SK-N-SH (cell line): ENCODE results near the gene CLK2. TPM values are rescaled to one million over a fixed set of nuclear protein-coding genes. Genes with fewer than 3 reads are reported as not detected.

Experiments
- CTCF ChIA-PET: fragments of 300-600, 350-600 bp; formaldehyde crosslinking; extraction: SDS; loops from one replicate; lab custom pipeline; 2021; lab: Yijun Ruan, JAX
- POLR2A ChIA-PET: fragments of 350-600 bp; sonication (Branson Sonifier 250); formaldehyde crosslinking; extraction: SDS; loops from one replicate; lab custom pipeline; 2020; ENCODE audit warnings: antibody characterized with exemption, inconsistent platforms; lab: Yijun Ruan, JAX
- DNase-seq: peaks from one replicate; pipeline ENCODE4 v3.0.0; 2012
- H2AFZ ChIP-seq: fragments of 200-600 bp; sonication (generic); 2 replicates; pipeline ENCODE4 v1.8.1; 2016; ENCODE audit warnings: antibody characterized with exemption, mild to moderate bottlenecking, low read depth
- H3F3A ChIP-seq: fragments of 200-600 bp; sonication (generic); replicated peaks from 2 replicates; pipeline ENCODE3; 2016; ENCODE audit warnings: antibody characterized with exemption, mild to moderate bottlenecking; ENCODE audit not compliant: insufficient read depth
- H3K27ac ChIP-seq, 2 experiments: fragments of 200-500 bp in 1 of 2; fragments of 200-600 bp in 1 of 2; sonication (Bioruptor generic) in 1 of 2; sonication (generic), shearing (Covaris generic) in 1 of 2; 2 replicates each; pipeline versions ENCODE4 v1.5.1 to v1.6.1; 2014 to 2016; ENCODE audit warnings: low read depth in 2 of 2, inconsistent platforms in 1 of 2, low read length in 1 of 2, mild to moderate bottlenecking in 1 of 2, mixed read lengths in 1 of 2
- H3K27me3 ChIP-seq: fragments of 200-600 bp; sonication (generic), shearing (Covaris generic); 2 replicates; pipeline ENCODE4 v1.6.1; 2016; ENCODE audit warnings: mixed run types; ENCODE audit not compliant: insufficient read depth
- H3K36me3 ChIP-seq, 2 experiments: fragments of 200-500 bp in 1 of 2; fragments of 200-600 bp in 1 of 2; sonication (Bioruptor generic) in 1 of 2; sonication (generic) in 1 of 2; replicated peaks in 1 of 2; 2 replicates each; pipeline versions ENCODE3 to v1.5.1; 2014 to 2016; ENCODE audit warnings: low read length in 1 of 2, mild to moderate bottlenecking in 1 of 2; ENCODE audit not compliant: insufficient read depth in 2 of 2, control insufficient read depth in 1 of 2
- H3K4me1 ChIP-seq, 2 experiments: fragments of 200-500 bp in 1 of 2; fragments of 200-600 bp in 1 of 2; sonication (Bioruptor generic) in 1 of 2; sonication (generic), shearing (Covaris generic) in 1 of 2; 2 replicates each; pipeline versions ENCODE4 v1.5.1 to v1.6.1; 2014 to 2016; ENCODE audit warnings: low read depth in 1 of 2, low read length in 1 of 2, mixed run types in 1 of 2; ENCODE audit not compliant: insufficient read depth in 2 of 2, control insufficient read depth in 1 of 2
- H3K4me2 ChIP-seq: fragments of 200-600 bp; sonication (generic), shearing (Covaris generic); 2 replicates; pipeline ENCODE4 v1.6.1; 2017; ENCODE audit warnings: mixed run types
- H3K4me3 ChIP-seq, 2 experiments: fragments of 200-500 bp in 1 of 2; fragments of 200-600 bp in 1 of 2; sonication (Bioruptor generic) in 1 of 2; sonication (generic), shearing (Covaris generic) in 1 of 2; 2 replicates each; pipeline versions ENCODE4 v1.5.1 to v1.8.1; 2014 to 2016; ENCODE audit warnings: low read depth in 2 of 2, inconsistent platforms in 1 of 2, low read length in 1 of 2, mild to moderate bottlenecking in 1 of 2, mixed read lengths in 1 of 2, moderate library complexity in 1 of 2
- H3K79me2 ChIP-seq: fragments of 200-600 bp; sonication (generic); 2 replicates; pipeline ENCODE4 v1.8.1; 2017; ENCODE audit warnings: mild to moderate bottlenecking; ENCODE audit not compliant: insufficient read depth
- H3K9ac ChIP-seq: fragments of 200-600 bp; sonication (generic); 2 replicates; pipeline ENCODE4 v1.6.1; 2017; ENCODE audit warnings: mixed run types
- H3K9me2 ChIP-seq: fragments of 200-600 bp; sonication (generic); 2 replicates; pipeline ENCODE4 v1.6.1; 2017; ENCODE audit warnings: mixed run types
- H3K9me3 ChIP-seq: fragments of 200-600 bp; sonication (generic); 2 replicates; pipeline ENCODE4 v1.6.1; 2017; ENCODE audit warnings: mixed run types, mild to moderate bottlenecking, moderate library complexity
- H4K20me1 ChIP-seq: fragments of 200-600 bp; sonication (generic); 2 replicates; pipeline ENCODE4 v1.6.1; 2017; ENCODE audit warnings: mild to moderate bottlenecking, mixed run types; ENCODE audit not compliant: insufficient read depth
- CHD2 ChIP-seq: fragments of 150-350 bp; IDR thresholded peaks from 2 replicates; pipeline ENCODE4 v1.6.1; 2018; ENCODE audit warnings: low read length; ENCODE audit not compliant: partially characterized antibody
- CTCF ChIP-seq: fragments of 200-600 bp; sonication (generic); IDR thresholded peaks from 2 replicates; pipeline ENCODE4 v1.6.1; 2017; ENCODE audit warnings: antibody characterized with exemption, mild to moderate bottlenecking, moderate library complexity
- ELF1 ChIP-seq: IDR thresholded peaks from 2 replicates; pipeline ENCODE4 v1.4.0; 2012
- EZH2phosphoT487 ChIP-seq: fragments of 200-600 bp; sonication (generic); IDR thresholded peaks from 2 replicates; pipeline ENCODE4 v1.6.1; 2017; ENCODE audit warnings: low read depth, mixed run types, mild to moderate bottlenecking, antibody characterized with exemption, moderate library complexity, borderline replicate concordance
- FOXJ3 ChIP-seq: sonication (generic); formaldehyde crosslinking; IDR thresholded peaks from 2 replicates; pipeline ENCODE4 v1.5.1; 2020; ENCODE audit warnings: mild to moderate bottlenecking, missing genetic modification reagents
- FOXM1 ChIP-seq: IDR thresholded peaks from 2 replicates; pipeline ENCODE4 v1.4.0; 2012; ENCODE audit warnings: low read depth, mild to moderate bottlenecking
- GABPA ChIP-seq: IDR thresholded peaks from 2 replicates; pipeline ENCODE4 v1.4.0; 2012; ENCODE audit warnings: low read depth, mild to moderate bottlenecking
- JUND ChIP-seq: IDR thresholded peaks from 2 replicates; pipeline ENCODE4 v1.4.0; 2012
- MAX ChIP-seq: IDR thresholded peaks from 2 replicates; pipeline ENCODE4 v1.4.0; 2012; ENCODE audit warnings: low read depth
- MEF2A ChIP-seq: IDR thresholded peaks from 2 replicates; pipeline ENCODE4 v1.4.0; 2012; ENCODE audit warnings: low read depth, borderline replicate concordance
- POLR2AphosphoS5 ChIP-seq: IDR thresholded peaks from 2 replicates; pipeline ENCODE4 v1.6.1; 2012; ENCODE audit warnings: low read depth, low read length
- RFX5 ChIP-seq: IDR thresholded peaks from 2 replicates; pipeline ENCODE4 v1.6.1; 2012; ENCODE audit warnings: mild to moderate bottlenecking, improper control_type of control experiment, low read length
- SIN3A ChIP-seq: IDR thresholded peaks from 2 replicates; pipeline ENCODE4 v1.6.1; 2012; ENCODE audit warnings: low read depth, mild to moderate bottlenecking, low read length, moderate library complexity, borderline replicate concordance
- SMC3 ChIP-seq: IDR thresholded peaks from 2 replicates; pipeline ENCODE4 v1.6.1; 2012; ENCODE audit warnings: low read depth, low read length, improper control_type of control experiment
- TAF1 ChIP-seq: IDR thresholded peaks from 2 replicates; pipeline ENCODE4 v1.6.1; 2012; ENCODE audit warnings: low read depth, mild to moderate bottlenecking, low read length, moderate library complexity, borderline replicate concordance
- USF2 ChIP-seq: fragments of 150-350 bp; IDR thresholded peaks from 2 replicates; pipeline ENCODE4 v1.6.1; 2017; ENCODE audit warnings: antibody characterized with exemption, low read length, low read depth, borderline replicate concordance
- YY1 ChIP-seq: IDR thresholded peaks from 2 replicates; pipeline ENCODE4 v1.4.0; 2012; ENCODE audit warnings: low read depth, mild to moderate bottlenecking
- WGBS: methylation state at CpG from one replicate; pipeline ENCODE4 v1.1.6; 2017; ENCODE audit warnings: low lambda C conversion rate; 5-methylcytosine and 5-hydroxymethylcytosine counted together
- polyA plus RNA-seq, 3 experiments: library from polyadenylated mRNA; depleted of rRNA; stranded (reverse); fragments of >200 nt; gene quantifications; 2 replicates each; pipeline ENCODE4 v1.2.3, GENCODE V29; 2012
- TF ChIP-seq, protein P1 (sequence below): IDR thresholded peaks from 2 replicates; pipeline ENCODE4 v1.4.0; 2012; ENCODE audit warnings: low read depth, borderline replicate concordance
- TF ChIP-seq, protein P2 (sequence below): IDR thresholded peaks from 2 replicates; pipeline ENCODE4 v1.4.0; 2012; ENCODE audit warnings: low read depth, borderline replicate concordance

Gene CLK2
- polyA plus RNA-seq, 1 of the 3 experiments (the other 2 are of a cell fraction): 76.7 TPM

- no peak overlapping the region for H3K4me2 ChIP-seq
- peaks cover 12% of the 10 kb centered on the region for H3F3A ChIP-seq
- no peaks in the 10 kb centered on the region for H4K20me1 ChIP-seq
- H3K4me1 ChIP-seq: peaks cover 0 to 4% of the 10 kb centered on the region in 2 experiments; a peak in 1 of 4 replicates
- no peak for DNase-seq
- no peak overlapping the region for H3K4me3 ChIP-seq
- peaks cover 9% of the 10 kb centered on the region for H3K79me2 ChIP-seq
- no peaks in the 10 kb centered on the region for H3K36me3 ChIP-seq
- no peak overlapping the region for H3K9ac ChIP-seq
- H3K9me3 ChIP-seq: no peaks in the 10 kb centered on the region
- H3K9me2 ChIP-seq: no peaks in the 10 kb centered on the region
- H3K27me3 ChIP-seq: no peaks in the 10 kb centered on the region
- no peak overlapping the region for H2AFZ ChIP-seq
- ChIA-PET CTCF (interaction anchor here (0.8 to 2.8 kb wide), 4 partner anchors 11 to 703 kb away, joined by 3 to 16 read pairs (median 4); no protein-coding TSS in a partner anchor), POLR2A (no interaction called here)
- H3K27ac ChIP-seq: no peak overlapping the region
- WGBS: 85% methylated on average over 11 of the region's 11 CpGs
- TF ChIP-seq TAF1 (no peak), JUND (no peak), RFX5 (no peak), MAX (no peak), SMC3 (no peak), CTCF (no peak), GABPA (no peak)
- TF ChIP-seq, protein P1, sequence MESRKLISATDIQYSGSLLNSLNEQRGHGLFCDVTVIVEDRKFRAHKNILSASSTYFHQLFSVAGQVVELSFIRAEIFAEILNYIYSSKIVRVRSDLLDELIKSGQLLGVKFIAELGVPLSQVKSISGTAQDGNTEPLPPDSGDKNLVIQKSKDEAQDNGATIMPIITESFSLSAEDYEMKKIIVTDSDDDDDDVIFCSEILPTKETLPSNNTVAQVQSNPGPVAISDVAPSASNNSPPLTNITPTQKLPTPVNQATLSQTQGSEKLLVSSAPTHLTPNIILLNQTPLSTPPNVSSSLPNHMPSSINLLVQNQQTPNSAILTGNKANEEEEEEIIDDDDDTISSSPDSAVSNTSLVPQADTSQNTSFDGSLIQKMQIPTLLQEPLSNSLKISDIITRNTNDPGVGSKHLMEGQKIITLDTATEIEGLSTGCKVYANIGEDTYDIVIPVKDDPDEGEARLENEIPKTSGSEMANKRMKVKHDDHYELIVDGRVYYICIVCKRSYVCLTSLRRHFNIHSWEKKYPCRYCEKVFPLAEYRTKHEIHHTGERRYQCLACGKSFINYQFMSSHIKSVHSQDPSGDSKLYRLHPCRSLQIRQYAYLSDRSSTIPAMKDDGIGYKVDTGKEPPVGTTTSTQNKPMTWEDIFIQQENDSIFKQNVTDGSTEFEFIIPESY: no peak
- TF ChIP-seq, protein P2, sequence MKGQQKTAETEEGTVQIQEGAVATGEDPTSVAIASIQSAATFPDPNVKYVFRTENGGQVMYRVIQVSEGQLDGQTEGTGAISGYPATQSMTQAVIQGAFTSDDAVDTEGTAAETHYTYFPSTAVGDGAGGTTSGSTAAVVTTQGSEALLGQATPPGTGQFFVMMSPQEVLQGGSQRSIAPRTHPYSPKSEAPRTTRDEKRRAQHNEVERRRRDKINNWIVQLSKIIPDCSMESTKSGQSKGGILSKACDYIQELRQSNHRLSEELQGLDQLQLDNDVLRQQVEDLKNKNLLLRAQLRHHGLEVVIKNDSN: no peak
- TF ChIP-seq, all 33 proteins: peak for 0
Measured at GRCh38 chr1:155304558-155305063, 31.3 kb upstream of the CLK2 start.

DNA sequence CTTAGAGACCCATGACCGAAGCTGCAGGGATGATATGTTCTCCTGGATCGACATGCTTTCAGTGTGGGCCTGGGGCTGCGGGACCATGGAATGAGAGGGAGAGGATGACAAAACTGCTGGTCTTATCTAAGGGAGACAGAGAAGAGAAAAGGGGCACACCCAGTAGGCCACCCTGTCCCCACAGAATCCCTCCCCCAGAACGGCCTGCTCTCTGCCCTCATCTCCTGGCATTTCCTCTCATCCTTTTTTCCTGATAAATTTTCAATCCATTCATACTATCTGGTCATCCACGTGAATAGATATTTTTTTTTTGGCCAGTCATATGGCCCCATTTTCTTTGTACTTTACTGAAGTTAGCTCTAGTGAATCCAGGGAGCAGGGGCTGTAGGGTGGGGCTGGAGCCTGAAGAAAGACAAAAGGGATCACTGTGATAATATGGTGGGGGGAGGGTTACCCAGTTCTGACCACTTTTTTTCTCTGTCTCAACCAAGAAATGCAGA lies 28.1 kb upstream of the CLK2 start, which contains the start of gene PKLR:
Gene PKLR (minus strand): TSS at position 97 of the 500 bp plus-strand sequence. CDS start 43 bp downstream, at position 54.
- Histone ChIP-seq H2AFZ (no peak within 1 kb of the TSS), H3K9me3 (no peaks in the 10 kb centered on the region)
- WGBS: 82% methylated on average over 5 of the region's 5 CpGs

More for the DNA sequence above, 28.1 kb upstream of the CLK2 start, which contains the start of gene PKLR:
- CTCF ChIA-PET: interaction anchor here (0.7 to 2.9 kb wide), 4 partner anchors 9 to 861 kb away, joined by 3 to 15 read pairs (median 4); no protein-coding TSS in a partner anchor
- no peak for TF ChIP-seq CHD2
- TF ChIP-seq FOXJ3 (CRISPR knock-in tag): no peak
- TF ChIP-seq USF2: no peak
- TF ChIP-seq TAF1: no peak
- no peak for TF ChIP-seq FOXM1
- no peak for TF ChIP-seq ELF1
- no peak for TF ChIP-seq EZH2phosphoT487
- no peak for TF ChIP-seq POLR2AphosphoS5
- TF ChIP-seq CTCF: no peak
- no peak for TF ChIP-seq YY1
- no peak for TF ChIP-seq SIN3A
- TF ChIP-seq MEF2A: no peak
- POLR2A ChIA-PET: no interaction called here
- Histone ChIP-seq H3K27me3 (no peaks in the 10 kb centered on the region), H4K20me1 (no peaks in the 10 kb centered on the region), H3K4me2 (no peak within 1 kb of the TSS), H3K27ac (no peak within 1 kb of the TSS), H3K9me2 (no peaks in the 10 kb centered on the region), H3K4me1 (no peaks in the 10 kb centered on the region), H3F3A (no peaks in the 10 kb centered on the region), H3K79me2 (no peaks in the 10 kb centered on the region), H3K36me3 (no peaks in the 10 kb centered on the region), H3K4me3 (no peak within 1 kb of the TSS), H3K9ac (no peak within 1 kb of the TSS)
- no peak for DNase-seq
